Measurements from ENCODE around the gene ETS1. TPM values are rescaled to one million over a fixed set of nuclear protein-coding genes. Genes with fewer than 3 reads are reported as not detected.

The ETS1 gene
- total RNA-seq, 1 donor from 2014 or later, result 45.3 TPM

GRCh38 chr11:128491195-128491936 is 96.0 kb downstream of the ETS1 start:
- peak overlapping the region; percentile 97 for H3K27ac ChIP-seq (replicated peaks)
- H3K4me3 ChIP-seq, result no peak overlapping the region
- no peak for TF ChIP-seq CTCF (IDR thresholded peaks at IDR 0.05; ENCODE audit: borderline replicate concordance)
- peaks cover 100% of the 10 kb centered on the region for H3K4me1 ChIP-seq
- no peaks in the 10 kb centered on the region for H3K27me3 ChIP-seq (ENCODE audit: low read depth)
- peaks cover 41% of the 10 kb centered on the region for H3K36me3 ChIP-seq
- no peaks in the 10 kb centered on the region for H3K9me3 ChIP-seq (replicated peaks)
- no peak for DNase-seq
- intact Hi-C loops (cut with micrococcal nuclease), result no loop called here

- H3K36me3 ChIP-seq, result peaks cover 54% of the 10 kb centered on the region
- no peak overlapping the region for H3K27ac ChIP-seq (replicated peaks)
- no peaks in the 10 kb centered on the region for H3K27me3 ChIP-seq (ENCODE audit: low read depth)
- H3K4me3 ChIP-seq, result no peak overlapping the region
- peaks cover 100% of the 10 kb centered on the region for H3K4me1 ChIP-seq
- H3K9me3 ChIP-seq (replicated peaks), result no peaks in the 10 kb centered on the region
- TF ChIP-seq CTCF (IDR thresholded peaks at IDR 0.05; ENCODE audit: borderline replicate concordance), result no peak
- intact Hi-C loops (cut with micrococcal nuclease), result no loop called here
- no peak for DNase-seq
These were observed 97.3 kb downstream of the ETS1 start for GRCh38 chr11:128490092-128490491.

- intact Hi-C loops (cut with micrococcal nuclease), result no loop called here
- DNase-seq, result no peak
- TF ChIP-seq CTCF (IDR thresholded peaks at IDR 0.05; ENCODE audit: borderline replicate concordance), result no peak
- Histone ChIP-seq H3K36me3 (peaks cover 70% of the 10 kb centered on the region), H3K27me3 (ENCODE audit: low read depth) (no peaks in the 10 kb centered on the region), H3K27ac (replicated peaks) (peak overlapping the region; percentile 86), H3K9me3 (replicated peaks) (no peaks in the 10 kb centered on the region), H3K4me1 (peaks cover 100% of the 10 kb centered on the region), H3K4me3 (peak overlapping the region; percentile 42)
These were observed 98.9 kb downstream of the ETS1 start for GRCh38 chr11:128488471-128488870.

GRCh38 chr11:128487978-128488377 is 99.4 kb downstream of the ETS1 start:
- Histone ChIP-seq H3K4me3 (peak overlapping the region; percentile 42), H3K36me3 (peaks cover 75% of the 10 kb centered on the region), H3K9me3 (replicated peaks) (no peaks in the 10 kb centered on the region), H3K27me3 (ENCODE audit: low read depth) (no peaks in the 10 kb centered on the region), H3K4me1 (peaks cover 100% of the 10 kb centered on the region), H3K27ac (replicated peaks) (peak overlapping the region; percentile 86)
- intact Hi-C loops (cut with micrococcal nuclease), result no loop called here
- DNase-seq, result no peak
- no peak for TF ChIP-seq CTCF (IDR thresholded peaks at IDR 0.05; ENCODE audit: borderline replicate concordance)

GRCh38 chr11:128484172-128484571 is 103.2 kb downstream of the ETS1 start:
- H3K9me3 ChIP-seq (replicated peaks), result no peaks in the 10 kb centered on the region
- H3K4me1 ChIP-seq, result peaks cover 100% of the 10 kb centered on the region
- intact Hi-C loops (cut with micrococcal nuclease), result no loop called here
- no peak for DNase-seq
- peaks cover 84% of the 10 kb centered on the region for H3K36me3 ChIP-seq
- TF ChIP-seq CTCF (IDR thresholded peaks at IDR 0.05; ENCODE audit: borderline replicate concordance), result peak; percentile 52
- H3K27me3 ChIP-seq (ENCODE audit: low read depth), result no peaks in the 10 kb centered on the region
- peak overlapping the region; percentile 85 for H3K27ac ChIP-seq (replicated peaks)
- H3K4me3 ChIP-seq, result no peak overlapping the region

Measured in left ventricle myocardium inferior (tissue), 1 donor.